GM12801 (cell line): ENCODE data around the gene ITSN1.

Experiments
- TF ChIP-seq, protein P1 (sequence below): IDR thresholded peaks from one replicate; pipeline ENCODE4 v1.5.1; 2011; ENCODE audit warnings: control low read depth; ENCODE audit not compliant: insufficient read length; ENCODE audit errors: extremely low read depth

The ITSN1 gene

DNA sequence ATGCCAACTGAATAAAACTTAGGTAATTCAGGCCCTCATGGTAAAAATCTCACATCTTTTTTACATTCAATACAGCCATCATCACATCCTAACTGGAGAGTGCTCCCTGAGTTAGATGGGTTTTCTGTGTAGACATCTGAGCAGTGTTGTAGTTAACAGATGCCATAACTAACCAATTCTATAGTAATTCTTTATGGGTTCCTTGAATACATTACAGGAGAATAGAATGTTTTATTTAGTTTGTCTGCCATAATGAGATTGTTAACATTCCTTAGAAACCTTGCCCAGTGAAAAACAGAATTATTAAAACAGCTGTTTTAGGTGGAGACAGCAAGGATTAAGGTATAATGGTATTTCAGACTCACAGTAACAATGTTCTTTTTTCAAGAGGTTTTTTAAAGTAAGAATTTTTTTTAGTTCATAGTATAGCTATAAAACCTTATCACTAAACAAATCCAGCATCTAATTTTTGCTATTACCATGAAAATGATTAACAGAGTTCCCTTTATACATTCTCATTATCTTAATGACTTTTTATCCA is 178.0 kb downstream of the ITSN1 start:
- TF ChIP-seq, protein P1, sequence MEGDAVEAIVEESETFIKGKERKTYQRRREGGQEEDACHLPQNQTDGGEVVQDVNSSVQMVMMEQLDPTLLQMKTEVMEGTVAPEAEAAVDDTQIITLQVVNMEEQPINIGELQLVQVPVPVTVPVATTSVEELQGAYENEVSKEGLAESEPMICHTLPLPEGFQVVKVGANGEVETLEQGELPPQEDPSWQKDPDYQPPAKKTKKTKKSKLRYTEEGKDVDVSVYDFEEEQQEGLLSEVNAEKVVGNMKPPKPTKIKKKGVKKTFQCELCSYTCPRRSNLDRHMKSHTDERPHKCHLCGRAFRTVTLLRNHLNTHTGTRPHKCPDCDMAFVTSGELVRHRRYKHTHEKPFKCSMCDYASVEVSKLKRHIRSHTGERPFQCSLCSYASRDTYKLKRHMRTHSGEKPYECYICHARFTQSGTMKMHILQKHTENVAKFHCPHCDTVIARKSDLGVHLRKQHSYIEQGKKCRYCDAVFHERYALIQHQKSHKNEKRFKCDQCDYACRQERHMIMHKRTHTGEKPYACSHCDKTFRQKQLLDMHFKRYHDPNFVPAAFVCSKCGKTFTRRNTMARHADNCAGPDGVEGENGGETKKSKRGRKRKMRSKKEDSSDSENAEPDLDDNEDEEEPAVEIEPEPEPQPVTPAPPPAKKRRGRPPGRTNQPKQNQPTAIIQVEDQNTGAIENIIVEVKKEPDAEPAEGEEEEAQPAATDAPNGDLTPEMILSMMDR = no peak

DNA sequence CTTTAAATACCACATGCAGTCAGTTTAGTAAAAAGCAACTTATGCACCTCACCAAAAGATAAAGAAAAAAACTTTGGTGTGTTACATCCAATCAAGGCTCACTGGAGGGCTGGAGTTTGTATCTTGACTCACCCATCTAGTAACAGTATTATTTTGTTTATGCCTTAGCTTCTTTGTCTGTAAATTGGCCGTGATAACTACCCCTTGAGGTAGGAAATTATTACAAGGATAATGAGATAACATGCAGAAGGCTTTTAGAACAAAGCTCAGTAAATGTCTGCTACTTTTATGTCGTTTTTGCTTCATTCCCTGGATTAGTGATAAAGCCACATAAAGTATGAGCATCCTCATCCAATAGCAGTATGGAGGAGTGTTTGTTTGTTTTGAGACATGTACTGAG is 178.5 kb downstream of the ITSN1 start:
- TF ChIP-seq, protein P1 = no peak

DNA sequence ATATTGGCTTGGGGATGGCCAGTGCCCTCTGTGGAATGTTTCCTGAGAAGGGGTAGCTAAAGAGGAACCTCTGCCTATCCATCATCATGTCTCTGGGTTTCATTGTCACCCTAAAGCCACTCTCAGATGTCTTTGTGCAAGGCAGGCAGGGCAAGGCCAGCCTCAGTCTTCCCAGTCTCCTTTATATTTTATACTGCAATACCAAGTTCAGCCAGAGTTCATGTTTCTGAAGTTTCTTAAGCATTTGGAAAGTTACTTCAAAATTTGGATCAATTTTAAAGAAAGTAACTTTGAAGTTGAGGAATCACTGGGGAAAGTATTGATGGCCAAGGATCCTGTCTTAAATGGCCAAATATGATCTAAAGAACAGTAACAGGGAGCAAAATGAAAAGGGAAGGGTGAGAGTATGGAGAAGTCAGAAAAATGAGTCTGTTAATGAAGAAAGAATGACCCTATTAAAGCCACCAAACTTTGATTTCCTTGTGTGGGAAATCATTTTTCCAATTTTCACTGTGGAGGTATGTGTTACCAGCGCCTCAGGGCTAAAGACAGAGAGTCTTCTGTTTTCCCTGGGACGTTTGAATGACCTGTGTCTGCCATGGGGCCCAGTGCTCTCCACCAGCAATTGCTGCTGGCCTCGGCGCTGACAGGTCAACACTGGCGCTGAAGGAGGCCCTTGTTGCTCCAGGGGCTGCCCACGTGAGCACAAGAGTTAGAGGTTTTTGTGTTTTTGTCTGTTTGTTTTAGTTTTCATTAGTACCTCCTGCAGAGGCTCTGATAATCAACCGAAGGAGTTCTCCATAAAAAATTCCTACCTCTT is 179.4 kb downstream of the ITSN1 start:
- TF ChIP-seq, protein P1 = no peak

DNA sequence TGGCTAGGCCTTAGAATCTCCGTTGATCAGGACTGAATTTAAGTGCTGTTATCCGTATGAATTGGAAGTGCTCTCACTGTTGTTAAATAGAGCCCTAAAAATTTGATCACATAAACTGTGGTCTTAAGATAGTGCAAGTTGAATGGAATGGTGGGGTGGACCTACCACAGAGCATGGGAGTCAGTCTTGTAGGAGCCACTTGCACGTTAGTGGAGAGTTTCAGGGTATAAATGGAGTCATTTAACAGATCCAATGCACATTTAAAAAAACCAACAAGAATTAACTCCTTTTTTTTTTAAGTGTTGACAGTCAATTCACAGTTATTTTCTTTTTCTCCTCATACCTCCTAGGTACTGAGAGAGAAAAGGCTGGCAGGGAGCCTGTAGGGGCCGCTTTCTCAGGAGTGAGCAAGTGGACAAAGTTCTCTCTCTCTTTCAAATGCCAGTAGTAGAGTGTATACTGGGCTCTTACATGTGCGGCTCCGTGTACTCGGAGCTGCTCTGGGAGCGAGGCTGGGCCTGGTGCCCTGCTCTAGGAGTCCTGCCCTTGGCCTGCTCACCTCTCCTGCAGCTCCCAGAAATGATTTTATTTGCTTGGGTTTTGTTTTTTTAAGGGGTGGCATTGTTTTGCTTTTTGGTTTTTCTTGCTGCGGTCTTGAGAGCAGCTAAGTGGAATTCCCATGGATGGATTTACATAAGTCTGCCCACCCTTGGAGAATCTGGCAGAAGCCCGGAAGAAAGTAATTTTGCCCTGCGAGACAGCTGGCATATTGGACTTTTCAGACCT is 182.0 kb downstream of the ITSN1 start:
- TF ChIP-seq, protein P1 = no peak

DNA sequence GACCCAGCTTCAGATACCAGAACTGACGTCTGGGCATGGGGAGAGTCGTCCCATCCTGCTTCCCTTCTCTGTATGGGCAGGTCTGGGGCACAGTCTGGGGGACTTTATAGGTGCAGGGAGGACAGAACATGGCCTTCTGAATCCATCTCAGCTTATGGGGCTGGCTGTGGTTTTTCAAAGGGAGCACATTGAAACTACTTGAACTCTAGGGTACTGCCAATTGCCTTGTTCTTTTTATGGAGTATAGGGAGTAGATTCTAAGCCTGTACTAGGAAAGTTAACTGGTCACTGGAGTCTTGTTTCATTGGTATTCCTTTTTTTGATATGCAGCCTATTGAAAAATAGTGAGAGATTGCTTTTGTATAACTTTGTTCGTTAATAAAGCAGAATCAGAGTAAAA is 183.1 kb downstream of the ITSN1 start:
- TF ChIP-seq, protein P1 = no peak

DNA sequence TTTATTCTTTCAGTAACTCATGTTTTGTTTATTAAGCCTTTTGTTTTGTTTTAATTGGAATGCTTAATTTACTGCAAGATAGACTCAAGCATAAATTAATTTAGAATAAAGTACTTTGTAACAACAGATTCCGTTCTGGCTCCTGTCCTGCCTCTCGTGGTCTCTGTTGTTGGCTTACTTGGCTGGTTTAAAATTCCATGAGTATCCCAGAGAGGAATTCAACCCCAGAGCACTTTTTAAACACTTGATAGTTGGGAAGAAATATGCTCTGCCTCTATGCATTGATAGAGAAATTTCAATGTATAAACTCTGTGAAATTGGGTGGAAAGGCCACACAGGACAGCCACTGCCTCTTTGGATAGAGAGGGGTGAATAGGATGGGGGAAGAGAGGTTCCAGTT is 183.6 kb downstream of the ITSN1 start:
- TF ChIP-seq, protein P1 = no peak

DNA sequence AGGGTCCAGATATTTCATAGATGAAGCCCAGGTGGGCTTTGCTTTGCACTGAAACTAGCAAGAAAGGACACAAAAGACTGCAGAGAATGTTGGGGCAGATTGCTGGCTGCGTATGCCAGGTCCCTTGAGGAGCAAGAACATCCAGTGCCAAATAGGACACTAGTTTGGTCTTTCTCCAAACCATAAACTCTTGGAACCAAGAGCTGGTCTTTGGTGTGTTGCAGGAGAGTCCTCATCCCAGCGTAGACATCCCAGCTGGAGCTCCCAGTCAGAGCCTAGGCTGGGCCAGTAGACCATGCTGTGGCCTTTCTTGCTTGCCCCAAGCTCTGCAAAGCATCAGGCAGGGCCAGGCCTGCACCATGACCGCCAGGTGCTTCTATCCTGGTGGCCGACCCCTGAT is 185.8 kb downstream of the ITSN1 start:
- TF ChIP-seq, protein P1 = no peak
